ENCODE data around the gene BSPH1. TPM values are rescaled to one million over a fixed set of nuclear protein-coding genes. Genes with fewer than 3 reads are reported as not detected.

The BSPH1 gene, protein sequence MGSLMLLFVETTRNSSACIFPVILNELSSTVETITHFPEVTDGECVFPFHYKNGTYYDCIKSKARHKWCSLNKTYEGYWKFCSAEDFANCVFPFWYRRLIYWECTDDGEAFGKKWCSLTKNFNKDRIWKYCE
- total RNA-seq (not detected), polyA plus RNA-seq (not detected)
- long read RNA-seq, donor 1 = 0 reads
- long read RNA-seq, donor 2 = 0 reads
- long read RNA-seq, donor 3 = 0 reads

GRCh38 chr19:47992070-47992469 lies at the start of gene BSPH1:
Gene BSPH1, minus strand, starts transcription at chr19:47992170. Its CDS starts 89 bp downstream, at chr19:47992081.
- no peaks in the 10 kb centered on the region for H3K27me3 ChIP-seq
- no peaks in the 10 kb centered on the region for H3K4me1 ChIP-seq (ENCODE audit: insufficient read depth)
- no peak for TF ChIP-seq POLR2A (IDR thresholded peaks at IDR 0.05)
- no peak for TF ChIP-seq EP300 (IDR thresholded peaks at IDR 0.05)
- TF ChIP-seq CTCF (IDR thresholded peaks at IDR 0.05) = no peak
- H3K4me3 ChIP-seq = no peak within 1 kb of the TSS
- H3K36me3 ChIP-seq = no peaks in the 10 kb centered on the region
- WGBS, 3 donors = 46 to 59% (median 58%) methylated on average over 2 of the region's 2 CpGs
- H3K9me3 ChIP-seq = no peaks in the 10 kb centered on the region
- DNase-seq = no peak
- intact Hi-C loops (cut with DNase I) = no loop called here
- no peak within 1 kb of the TSS for H3K27ac ChIP-seq

DNA sequence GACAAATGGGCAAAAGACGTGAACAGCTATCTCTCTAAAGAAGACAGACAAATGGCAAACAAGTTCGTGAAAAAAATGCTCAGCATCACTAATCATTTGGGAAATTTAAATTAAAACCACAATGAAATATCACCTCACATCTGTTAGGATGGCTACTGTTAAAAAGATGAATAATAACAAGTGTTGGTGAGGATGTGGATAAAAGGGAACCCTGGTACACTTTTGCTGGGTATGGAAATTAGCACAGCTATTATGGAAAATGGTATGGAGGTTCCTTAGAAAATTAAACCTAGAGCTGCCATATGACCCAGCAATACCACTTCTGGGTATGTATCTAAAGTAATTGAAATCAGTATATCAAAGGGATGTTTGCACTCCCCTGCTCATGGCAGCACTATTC lies 44.8 kb upstream of the BSPH1 start:
- DNase-seq = no peak
- H3K27ac ChIP-seq = no peak overlapping the region
- H3K27me3 ChIP-seq = no peaks in the 10 kb centered on the region
- no peaks in the 10 kb centered on the region for H3K4me1 ChIP-seq (ENCODE audit: insufficient read depth)
- no peak overlapping the region for H3K4me3 ChIP-seq
- H3K9me3 ChIP-seq = no peaks in the 10 kb centered on the region
- H3K36me3 ChIP-seq = no peaks in the 10 kb centered on the region
- intact Hi-C loops (cut with DNase I) = no loop called here
- TF ChIP-seq POLR2A (IDR thresholded peaks at IDR 0.05) = no peak
- no peak for TF ChIP-seq EP300 (IDR thresholded peaks at IDR 0.05)
- TF ChIP-seq CTCF (IDR thresholded peaks at IDR 0.05) = no peak
- WGBS, 3 donors = 85 to 96% (median 88%) methylated on average over 2 of the region's 2 CpGs

GRCh38 chr19:48033604-48034003 lies 41.6 kb upstream of the BSPH1 start:
- 54 to 69% (median 68%) methylated on average over 5 of the region's 5 CpGs for WGBS, 3 donors
- H3K36me3 ChIP-seq = no peaks in the 10 kb centered on the region
- no peak overlapping the region for H3K27ac ChIP-seq
- H3K9me3 ChIP-seq = no peaks in the 10 kb centered on the region
- TF ChIP-seq POLR2A (IDR thresholded peaks at IDR 0.05) = no peak
- no peak for TF ChIP-seq CTCF (IDR thresholded peaks at IDR 0.05)
- no peak for TF ChIP-seq EP300 (IDR thresholded peaks at IDR 0.05)
- intact Hi-C loops (cut with DNase I) = no loop called here
- no peak overlapping the region for H3K4me3 ChIP-seq
- H3K4me1 ChIP-seq (ENCODE audit: insufficient read depth) = no peaks in the 10 kb centered on the region
- H3K27me3 ChIP-seq = no peaks in the 10 kb centered on the region
- DNase-seq = no peak

DNA sequence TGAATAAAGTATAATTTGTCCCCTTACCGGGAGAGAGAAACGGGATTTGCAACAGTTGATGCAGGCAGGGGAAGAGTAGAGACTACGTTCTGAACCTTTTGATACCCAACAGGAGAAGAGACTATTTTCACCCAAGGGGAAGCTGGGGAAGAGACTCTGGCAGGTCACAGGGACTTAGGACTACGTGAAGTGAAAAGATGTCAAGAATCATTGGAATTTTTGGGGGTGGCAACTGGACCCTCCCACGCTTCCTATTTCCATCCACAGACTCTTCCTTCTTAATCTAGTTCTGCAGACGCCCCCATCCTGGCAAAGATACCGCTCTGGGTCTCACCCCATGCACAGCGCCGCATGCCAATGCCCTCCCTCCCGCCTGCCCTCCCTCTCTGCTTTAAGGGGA lies 38.1 kb upstream of the BSPH1 start:
- H3K27me3 ChIP-seq = no peaks in the 10 kb centered on the region
- intact Hi-C loops (cut with DNase I) = no loop called here
- TF ChIP-seq CTCF (IDR thresholded peaks at IDR 0.05) (no peak), POLR2A (IDR thresholded peaks at IDR 0.05) (no peak), EP300 (IDR thresholded peaks at IDR 0.05) (no peak)
- no peaks in the 10 kb centered on the region for H3K36me3 ChIP-seq
- no peak overlapping the region for H3K27ac ChIP-seq
- 53 to 55% (median 54%) methylated on average over 10 of the region's 10 CpGs for WGBS, 3 donors
- no peaks in the 10 kb centered on the region for H3K9me3 ChIP-seq
- H3K4me3 ChIP-seq = no peak overlapping the region
- no peaks in the 10 kb centered on the region for H3K4me1 ChIP-seq (ENCODE audit: insufficient read depth)
- DNase-seq = no peak
